GM23338 (cell line): ENCODE results near the gene TMC1.

Experiments used
- CTCF ChIP-seq, 2 experiments: fragments of 200-600 bp in 1 of 2; sonication (generic) in 1 of 2; conservative IDR thresholded peaks; 2 replicates each; pipeline versions ENCODE4 v1.5.1 to v1.6.1; 2016 to 2017; ENCODE audit warnings: antibody characterized with exemption in 2 of 2, low read depth in 2 of 2, mild to moderate bottlenecking in 2 of 2, moderate library complexity in 1 of 2
- EZH2 ChIP-seq: fragments of 200-600 bp; sonication (generic); IDR thresholded peaks from one replicate; pipeline ENCODE4 v1.8.0; 2017; ENCODE audit warnings: antibody characterized with exemption, mild to moderate bottlenecking, low read depth; ENCODE audit not compliant: unreplicated experiment
- EZH2phosphoT487 ChIP-seq: fragments of 200-600 bp; sonication (generic); IDR thresholded peaks from one replicate; pipeline ENCODE4 v1.8.1; 2018; ENCODE audit warnings: antibody characterized with exemption; ENCODE audit not compliant: unreplicated experiment
- JUNB ChIP-seq: IDR thresholded peaks from one replicate; pipeline ENCODE4 v1.6.1; 2016; ENCODE audit warnings: antibody characterized with exemption; ENCODE audit not compliant: unreplicated experiment
- POLR2AphosphoS5 ChIP-seq: IDR thresholded peaks from 2 replicates; pipeline ENCODE4 v1.6.1; 2016; ENCODE audit warnings: antibody characterized with exemption, low read depth
- ZNF114 ChIP-seq: fragments of 250-450 bp; sonication (Bioruptor Pico); IDR thresholded peaks from 2 replicates; pipeline ENCODE4 v1.5.0; 2020; ENCODE audit warnings: mild to moderate bottlenecking, moderate library complexity

- TF ChIP-seq CTCF (conservative IDR thresholded peaks at IDR 0.05; ENCODE audit: low read depth in 2 of 2) = no peak
- no peak for TF ChIP-seq EZH2
- TF ChIP-seq POLR2AphosphoS5 = no peak
- TF ChIP-seq EZH2phosphoT487 = no peak
- no peak for TF ChIP-seq JUNB
- TF ChIP-seq ZNF114 (CRISPR knock-in tag) = no peak
Observed at GRCh38 chr9:72552356-72552755, 30.9 kb downstream of the TMC1 start.
